Activated CD4-positive, alpha-beta T cell treated with anti-CD3 and anti-CD28 coated beads, Interleukin-2, amount 50 U/mL, for 24 hours (primary cell): ENCODE data around the gene VSTM2B.

Experiments used
- DNase-seq, 2 donors: peaks; one replicate each; pipeline ENCODE4 v3.0.0-alpha.2; 2020; ENCODE audit warnings: low read depth in 1 of 2, low spot score in 1 of 2

Gene VSTM2B

GRCh38 chr19:29529646-29530539 is 4.1 kb downstream of the VSTM2B start:
- no peak for DNase-seq

GRCh38 chr19:29530540-29531457 is 5.0 kb downstream of the VSTM2B start:
- DNase-seq = no peak

- DNase-seq = no peak
Measured at GRCh38 chr19:29531458-29532025, 5.7 kb downstream of the VSTM2B start.

- no peak for DNase-seq
Measured at GRCh38 chr19:29532097-29532496, 6.3 kb downstream of the VSTM2B start.

- no peak for DNase-seq
Measured at GRCh38 chr19:29532956-29533355, 7.2 kb downstream of the VSTM2B start.

- no peak for DNase-seq
Measured at GRCh38 chr19:29533578-29534544, 8.1 kb downstream of the VSTM2B start.

GRCh38 chr19:29535214-29535831 is 9.5 kb downstream of the VSTM2B start:
- DNase-seq = no peak

- DNase-seq = no peak
Measured at GRCh38 chr19:29535984-29536508, 10.3 kb downstream of the VSTM2B start.

- no peak for DNase-seq
Measured at GRCh38 chr19:29537181-29537580, 11.4 kb downstream of the VSTM2B start.

GRCh38 chr19:29537601-29538000 is 11.8 kb downstream of the VSTM2B start:
- no peak for DNase-seq

- DNase-seq = no peak
Measured at GRCh38 chr19:29538146-29538545, 12.4 kb downstream of the VSTM2B start.

GRCh38 chr19:29538651-29539050 is 12.9 kb downstream of the VSTM2B start:
- no peak for DNase-seq

GRCh38 chr19:29539131-29539530 is 13.3 kb downstream of the VSTM2B start:
- no peak for DNase-seq

- DNase-seq = no peak
Measured at GRCh38 chr19:29539670-29540069, 13.9 kb downstream of the VSTM2B start.

GRCh38 chr19:29540114-29540513 is 14.3 kb downstream of the VSTM2B start:
- DNase-seq = no peak

- no peak for DNase-seq
Measured at GRCh38 chr19:29541473-29542253, 15.9 kb downstream of the VSTM2B start.

- DNase-seq = no peak
Measured at GRCh38 chr19:29542327-29542726, 16.5 kb downstream of the VSTM2B start.

GRCh38 chr19:29542776-29543175 is 17.0 kb downstream of the VSTM2B start:
- no peak for DNase-seq

GRCh38 chr19:29543381-29543780 is 17.6 kb downstream of the VSTM2B start:
- DNase-seq = no peak
